HG03103 (cell line): ENCODE measurements around the gene NIF3L1.

Experiments
- ATAC-seq: cut with Tn5 transposase; IDR thresholded peaks from one replicate; pipeline ENCODE4 v1.9.1; 2021; ENCODE audit warnings: low read depth; ENCODE audit not compliant: unreplicated experiment

The NIF3L1 gene, protein sequence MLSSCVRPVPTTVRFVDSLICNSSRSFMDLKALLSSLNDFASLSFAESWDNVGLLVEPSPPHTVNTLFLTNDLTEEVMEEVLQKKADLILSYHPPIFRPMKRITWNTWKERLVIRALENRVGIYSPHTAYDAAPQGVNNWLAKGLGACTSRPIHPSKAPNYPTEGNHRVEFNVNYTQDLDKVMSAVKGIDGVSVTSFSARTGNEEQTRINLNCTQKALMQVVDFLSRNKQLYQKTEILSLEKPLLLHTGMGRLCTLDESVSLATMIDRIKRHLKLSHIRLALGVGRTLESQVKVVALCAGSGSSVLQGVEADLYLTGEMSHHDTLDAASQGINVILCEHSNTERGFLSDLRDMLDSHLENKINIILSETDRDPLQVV

DNA sequence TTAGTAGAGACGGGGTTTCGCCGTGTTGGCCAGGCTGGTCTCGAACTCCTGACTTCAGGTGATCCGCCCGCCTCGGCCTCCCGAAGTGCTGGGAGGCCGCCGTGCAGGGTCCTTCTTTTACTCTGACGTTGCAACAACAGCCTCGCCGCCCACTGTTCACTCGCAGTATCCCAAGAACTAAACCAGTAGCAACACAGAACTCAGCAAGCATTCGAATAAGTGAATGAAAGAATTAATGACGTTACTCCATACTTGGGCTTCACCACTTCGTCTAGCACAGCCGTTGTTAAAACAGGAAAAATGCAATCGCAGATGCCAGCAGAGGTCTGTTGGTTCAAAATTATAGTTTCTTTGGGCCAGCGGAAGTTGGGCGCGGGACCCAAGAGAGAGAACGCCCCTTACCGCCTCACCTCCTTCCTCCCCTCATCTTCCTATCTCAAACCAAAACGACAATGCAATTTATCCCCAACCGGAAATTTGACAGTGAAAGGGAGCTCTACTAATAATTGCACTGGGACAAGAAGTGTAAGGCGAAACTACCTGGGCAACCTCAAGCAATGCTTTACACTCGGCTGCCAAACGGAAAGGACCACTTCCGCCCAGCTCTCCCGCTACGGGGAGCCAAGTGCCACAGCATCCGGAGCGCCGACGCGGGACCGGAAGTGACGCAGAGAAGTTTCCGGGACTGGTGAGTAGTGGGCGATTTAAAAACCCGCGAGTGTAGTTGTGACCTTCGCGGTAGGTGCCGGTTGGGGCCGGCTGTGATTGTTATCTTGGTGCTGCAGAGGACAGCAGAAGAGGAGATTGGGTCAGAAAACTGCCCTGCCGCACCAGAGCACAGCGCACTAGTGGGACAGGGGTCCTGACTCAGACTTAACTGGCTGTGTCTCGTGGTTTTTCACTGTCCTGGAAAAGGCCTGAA lies at the start of gene NIF3L1, which contains the start of gene PPIL3:
Gene NIF3L1 (plus strand): TSS at position 668 of the 922 bp plus-strand sequence. CDS start 2,573 bp downstream, outside the sequence.
Gene PPIL3 (minus strand): TSS at position 374 of the 922 bp plus-strand sequence. CDS start 1,462 bp downstream, outside the sequence.
- peak; percentile 79 for ATAC-seq

DNA sequence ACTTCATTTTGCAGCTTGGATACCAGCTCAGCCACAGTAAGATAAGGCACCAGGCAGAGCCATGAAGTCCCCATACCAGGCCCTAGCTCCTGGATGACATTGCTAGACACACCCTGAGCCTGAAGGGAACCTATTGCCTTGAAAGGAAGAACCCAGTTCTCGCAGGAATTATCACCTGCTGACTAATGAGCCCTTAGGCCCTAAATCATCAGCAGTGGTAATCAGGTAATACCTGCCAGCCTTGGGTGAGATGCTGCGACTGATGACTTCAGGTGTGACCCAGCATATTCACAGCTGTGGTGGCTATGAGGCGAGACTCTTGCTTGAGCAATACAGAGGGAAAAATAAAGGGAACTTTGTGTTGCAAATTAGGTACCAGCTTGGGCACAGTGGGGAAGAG lies 49.7 kb upstream of the NIF3L1 start:
- no peak for ATAC-seq

DNA sequence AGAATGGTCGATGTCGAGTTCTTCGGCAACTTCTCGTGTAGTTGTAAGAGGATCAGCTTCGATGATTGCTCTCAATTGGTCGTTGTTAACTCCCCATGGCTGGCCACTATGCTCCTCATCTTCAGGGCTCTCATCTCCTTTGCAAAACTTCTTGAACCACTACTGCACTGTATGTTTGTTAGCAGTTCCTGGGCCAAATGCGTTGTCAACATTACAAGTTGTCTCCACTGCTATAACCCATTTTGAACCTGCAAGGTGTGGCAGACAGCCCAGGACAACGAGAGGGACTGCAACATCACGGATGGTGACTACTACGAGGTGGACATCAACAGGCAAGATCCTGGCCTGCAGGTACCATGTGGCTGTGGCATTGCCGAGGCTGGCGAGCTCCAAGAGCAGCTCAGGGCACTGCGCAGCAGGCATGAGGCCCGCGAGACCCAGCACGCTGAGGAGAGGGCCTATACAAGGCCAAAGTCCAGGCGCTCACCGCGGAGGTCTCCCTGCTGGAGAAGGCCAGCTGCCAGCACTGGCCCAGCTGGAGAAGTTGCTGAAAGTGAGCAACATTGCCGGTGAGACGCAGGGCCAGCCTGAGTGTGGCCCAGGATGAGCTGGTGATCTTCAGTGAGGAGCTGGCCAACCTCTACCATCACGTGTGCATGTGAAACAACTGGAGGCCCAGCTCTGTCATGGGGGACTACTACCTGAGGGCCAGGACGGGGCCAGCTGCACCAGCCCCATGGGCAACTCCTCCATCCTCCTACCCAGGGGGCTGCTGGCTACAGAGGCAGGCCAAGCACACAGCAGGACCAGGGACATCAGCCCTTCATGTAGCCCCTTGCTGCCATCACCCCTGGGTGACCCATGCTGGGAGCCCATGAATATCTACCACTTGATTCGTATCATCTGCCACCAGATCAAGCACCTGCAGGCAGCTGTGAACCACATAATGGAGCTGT lies 44.9 kb upstream of the NIF3L1 start:
- ATAC-seq: no peak

DNA sequence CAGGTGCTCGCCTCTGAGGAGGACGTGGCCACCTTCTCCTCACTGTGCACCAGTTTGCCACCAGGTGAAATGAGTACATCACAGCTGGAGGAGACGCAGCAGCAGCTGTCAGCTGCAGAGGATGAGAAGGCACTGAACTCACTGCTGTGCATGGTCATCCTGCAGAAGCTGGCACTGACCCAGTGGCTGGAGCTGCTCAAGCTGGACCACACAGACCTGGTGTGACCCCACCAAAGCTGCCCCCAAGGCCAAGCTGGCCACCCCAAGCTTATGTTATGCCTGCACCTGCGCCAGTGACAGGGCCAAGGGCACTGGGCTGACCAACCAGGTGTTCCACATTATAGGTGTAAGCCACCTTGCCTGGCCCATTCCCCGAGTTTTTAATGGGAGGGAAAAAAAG lies 44.0 kb upstream of the NIF3L1 start:
- ATAC-seq: no peak

DNA sequence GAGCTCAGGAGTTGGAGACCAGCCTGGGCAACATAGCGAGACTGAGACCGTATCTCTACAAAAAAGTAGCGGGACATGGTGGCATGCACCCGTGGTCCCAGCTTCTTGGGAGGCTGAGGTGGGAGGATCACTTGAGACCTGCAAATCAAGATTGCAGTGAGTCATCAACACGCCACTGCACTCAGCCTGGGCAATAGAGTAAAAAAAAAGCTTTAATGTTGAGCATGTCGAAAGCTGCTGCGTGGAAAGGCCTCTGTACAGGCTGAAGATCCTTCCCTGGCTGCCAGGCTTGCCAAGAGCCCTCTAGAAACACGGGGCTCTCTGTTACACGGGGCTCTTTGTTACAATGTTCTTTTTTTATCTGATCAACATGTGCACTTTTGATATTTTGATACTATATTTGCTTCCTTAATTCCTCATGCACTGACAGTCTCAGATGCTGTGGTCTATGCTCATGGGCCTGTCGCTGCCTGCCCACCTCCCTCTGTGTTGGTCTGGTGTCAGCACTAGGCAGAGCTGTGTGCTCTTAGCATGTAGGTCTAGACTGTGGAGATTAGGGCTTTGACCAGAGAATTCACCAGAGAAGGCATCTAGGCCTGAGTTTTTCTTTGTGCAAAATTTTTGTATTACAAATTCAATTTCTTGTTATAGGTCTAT lies 43.4 kb upstream of the NIF3L1 start:
- no peak for ATAC-seq

DNA sequence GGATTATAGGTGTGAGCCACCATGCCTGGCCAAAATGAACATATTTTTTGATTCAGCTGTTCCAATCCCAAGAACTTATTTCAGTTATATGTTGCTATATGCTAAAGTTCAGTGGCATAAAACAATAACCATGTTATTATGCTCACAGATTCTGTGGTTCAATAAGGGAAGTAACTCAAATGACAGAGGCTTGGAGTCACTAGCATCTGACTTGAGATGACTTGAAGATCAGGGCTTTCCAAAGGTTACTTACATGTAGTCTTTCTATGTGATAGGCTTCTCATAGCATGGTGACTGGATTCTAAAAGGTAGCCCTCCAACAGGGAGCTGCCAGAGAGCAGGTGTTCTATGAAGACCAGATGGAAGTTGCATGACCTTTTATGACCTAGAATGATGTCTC lies 41.9 kb upstream of the NIF3L1 start:
- ATAC-seq: no peak

DNA sequence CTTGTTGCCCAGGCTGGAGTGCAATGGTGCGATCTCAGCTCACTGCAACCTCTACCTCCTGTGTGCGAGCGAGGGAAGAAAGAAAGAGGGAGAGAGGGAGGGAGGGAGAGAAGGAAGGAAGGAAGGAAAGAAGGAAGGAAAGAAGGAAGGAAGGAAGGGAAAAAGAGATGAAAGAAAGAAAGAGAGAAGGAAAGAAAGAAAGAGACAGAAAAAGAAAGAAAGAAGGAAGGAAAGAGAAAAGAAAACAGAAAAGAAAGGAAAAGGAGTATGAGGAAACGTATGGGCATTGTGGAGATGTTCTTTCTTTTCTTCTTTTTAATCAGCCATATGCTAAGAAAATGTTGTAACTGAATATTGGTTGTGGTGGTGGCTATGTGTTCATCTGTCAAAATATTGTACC lies 41.2 kb upstream of the NIF3L1 start:
- no peak for ATAC-seq

DNA sequence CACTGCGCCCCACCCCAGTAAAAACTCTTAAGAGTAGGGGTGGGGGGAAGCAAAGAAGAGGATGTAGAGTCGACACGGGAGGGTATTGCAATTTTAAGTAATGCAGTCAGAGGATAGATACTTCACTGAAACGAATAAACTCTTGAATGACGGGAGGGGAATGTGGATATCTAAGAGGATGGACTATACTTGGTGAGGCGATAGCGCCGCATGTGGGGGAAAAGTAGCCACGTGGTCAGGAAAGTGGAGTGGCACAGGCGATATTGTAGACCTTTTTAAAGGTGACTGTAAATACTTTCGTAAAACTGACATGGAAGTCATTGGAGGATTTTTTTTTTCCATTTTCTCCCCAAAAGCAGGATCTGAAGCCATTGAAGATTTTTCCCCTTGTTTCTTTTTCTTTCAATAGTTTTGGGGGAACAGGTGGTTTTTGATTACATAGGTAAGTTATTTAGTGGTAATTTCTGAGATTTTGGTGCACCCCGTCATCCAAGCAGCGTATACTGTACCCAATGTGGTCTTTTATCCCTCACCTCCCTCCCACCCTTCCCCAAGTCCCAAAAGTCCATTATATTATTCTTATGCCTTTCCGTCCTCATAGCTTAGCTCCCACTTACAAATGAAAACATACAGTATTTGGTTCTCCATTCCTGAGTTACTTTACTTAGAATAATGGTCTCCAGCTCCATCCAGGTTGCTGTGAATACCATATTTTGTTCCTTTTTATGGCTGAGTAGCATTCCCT lies 38.5 kb upstream of the NIF3L1 start:
- ATAC-seq: no peak

DNA sequence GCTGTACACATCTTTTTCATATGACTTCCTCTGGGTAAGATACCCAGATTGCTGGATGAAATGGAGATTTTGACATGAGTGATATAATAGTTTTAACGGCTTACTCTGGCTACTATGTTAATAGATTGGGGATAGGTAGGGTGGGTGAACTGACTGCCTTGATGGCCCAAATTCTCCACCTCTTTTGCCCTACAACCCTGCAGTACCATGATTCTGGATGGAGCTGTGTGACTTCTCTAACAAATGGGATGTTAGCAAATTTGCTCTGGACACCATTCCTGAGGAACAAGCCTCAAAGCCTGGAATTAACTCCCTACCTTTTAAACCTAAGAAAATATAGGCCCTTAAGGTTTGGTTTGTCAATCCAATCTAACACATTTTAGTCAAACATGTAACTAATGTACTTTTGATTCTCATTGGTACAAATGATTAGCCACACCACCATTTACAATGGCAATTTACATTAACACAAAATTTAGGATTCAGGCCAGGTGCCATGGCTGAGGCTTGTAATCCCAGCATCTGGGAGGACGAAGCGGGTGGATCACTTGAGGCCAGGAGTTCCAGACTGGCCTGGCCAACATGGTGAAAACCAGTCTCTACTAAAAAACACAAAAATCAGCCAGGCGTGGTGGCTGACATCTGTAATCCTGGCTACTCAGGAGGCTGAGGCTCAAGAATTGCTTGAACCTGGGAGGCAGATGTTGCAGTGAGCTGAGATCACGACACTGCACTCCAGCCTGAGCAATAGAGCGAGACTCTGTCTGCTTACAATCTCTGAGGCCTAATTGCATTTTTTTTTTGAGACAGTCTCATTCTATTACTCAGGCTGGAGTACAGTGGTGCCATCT lies 37.5 kb upstream of the NIF3L1 start:
- ATAC-seq: no peak

DNA sequence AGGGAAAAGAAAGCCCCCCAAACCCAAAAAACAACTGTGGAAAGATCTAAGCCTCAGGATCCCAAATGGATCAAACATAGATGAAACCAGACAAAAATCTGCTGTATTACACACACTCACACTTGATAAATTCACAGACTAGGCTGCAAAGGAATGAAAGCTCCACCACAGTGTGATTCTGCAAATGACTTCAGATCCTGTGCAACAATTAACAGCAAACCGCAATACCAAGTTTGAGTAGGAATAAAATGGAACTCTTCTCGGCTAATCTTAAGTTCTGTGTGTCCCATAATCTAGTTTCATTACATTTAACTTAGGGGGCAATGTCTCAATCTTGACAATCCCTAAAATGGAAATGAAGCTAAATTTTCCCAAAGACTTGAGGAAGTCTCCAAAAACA lies 36.6 kb upstream of the NIF3L1 start:
- no peak for ATAC-seq

DNA sequence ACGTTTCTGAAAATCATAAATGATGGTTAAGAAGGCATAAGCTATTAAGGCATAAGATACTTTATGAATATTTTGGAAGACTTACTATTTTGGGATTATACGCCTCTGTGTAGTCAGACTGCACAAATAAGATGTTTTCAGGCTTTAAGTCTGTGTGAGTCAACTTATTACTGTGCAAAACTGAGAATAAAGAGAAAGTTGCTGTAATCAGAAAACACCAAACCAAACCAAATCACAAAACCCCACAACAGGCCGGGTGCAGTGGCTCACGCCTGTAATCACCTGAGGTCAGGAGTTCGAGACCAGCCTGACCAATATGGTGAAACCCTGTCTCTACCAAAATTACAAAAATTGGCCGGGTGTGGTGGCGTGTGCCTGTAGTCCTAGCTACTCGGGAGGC lies 32.4 kb upstream of the NIF3L1 start:
- no peak for ATAC-seq

DNA sequence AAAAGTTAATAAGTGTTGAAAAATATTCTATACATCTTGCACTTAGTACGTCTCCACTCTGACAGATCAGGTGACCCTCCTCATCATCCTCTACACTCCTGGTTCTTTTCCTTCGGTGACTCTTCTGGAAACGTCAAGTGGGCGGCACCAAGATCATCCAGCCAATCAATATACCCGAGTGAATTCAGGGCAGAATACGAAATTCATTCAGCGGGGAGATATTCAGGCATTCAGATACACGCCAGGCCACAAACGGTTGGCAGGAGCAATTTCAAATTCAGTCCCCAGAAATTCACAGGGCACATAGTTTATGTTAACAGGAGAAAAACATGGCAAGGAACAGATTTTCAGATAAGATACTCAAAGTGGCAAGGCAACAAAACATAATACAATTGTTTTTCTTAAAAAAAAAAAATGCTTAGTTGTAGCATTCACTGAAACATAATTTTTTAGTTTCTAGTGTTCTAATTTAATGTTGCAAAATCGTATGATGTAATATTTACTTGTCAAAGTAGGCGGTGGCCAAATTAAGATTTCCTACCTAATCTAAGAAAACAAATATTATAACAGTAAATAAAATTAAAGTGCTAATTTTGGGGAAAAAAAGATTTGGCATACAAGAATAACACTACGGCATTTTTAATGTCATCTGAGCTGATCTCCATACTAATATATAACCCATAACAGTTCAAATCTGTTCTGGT lies 28.9 kb upstream of the NIF3L1 start:
- ATAC-seq: no peak

DNA sequence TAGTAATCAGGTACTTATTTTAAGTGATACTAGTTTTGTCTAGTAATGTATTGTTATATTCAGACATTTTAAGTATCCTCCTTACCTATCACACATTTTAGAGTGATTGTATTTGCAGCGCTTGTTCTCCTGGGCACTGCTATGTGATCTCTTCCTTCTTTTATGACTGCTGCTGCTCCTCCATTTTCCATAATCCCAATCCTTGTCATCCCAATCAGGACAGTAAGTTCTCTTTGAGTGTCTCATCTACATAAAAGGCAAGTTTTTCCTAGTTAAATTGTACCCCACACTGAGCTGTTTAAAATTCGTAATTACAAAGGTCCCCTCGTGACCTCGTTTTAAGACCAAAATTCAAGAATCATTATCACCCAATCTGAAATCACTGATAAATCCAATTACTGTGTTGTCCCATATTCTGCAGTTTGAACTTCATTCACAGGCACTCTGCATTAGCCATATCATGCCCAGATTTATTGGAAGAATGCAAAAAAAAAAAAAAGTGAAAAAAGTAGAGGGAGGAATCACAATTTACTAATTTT lies 27.5 kb upstream of the NIF3L1 start:
- no peak for ATAC-seq

DNA sequence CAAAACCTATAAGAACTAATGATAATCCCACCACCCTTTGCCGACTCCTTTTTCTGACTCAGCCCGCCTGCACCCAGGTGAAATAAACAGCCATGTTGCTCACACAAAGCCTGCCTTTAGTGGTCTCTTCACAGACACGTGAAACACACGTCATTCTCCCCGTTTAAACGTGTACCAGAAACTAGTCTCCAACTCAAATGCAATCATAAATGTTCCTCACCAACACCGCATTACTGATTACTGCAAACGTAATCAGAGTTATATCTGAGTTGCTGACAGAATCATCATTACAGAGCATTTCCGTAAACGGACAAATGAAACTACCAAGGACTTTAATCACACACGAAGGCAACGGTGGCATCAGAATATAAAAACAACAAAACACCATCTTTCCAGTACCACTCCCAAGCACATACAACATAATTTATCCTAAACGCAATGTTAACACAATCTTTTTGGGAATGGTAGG lies 26.6 kb upstream of the NIF3L1 start:
- ATAC-seq: no peak

DNA sequence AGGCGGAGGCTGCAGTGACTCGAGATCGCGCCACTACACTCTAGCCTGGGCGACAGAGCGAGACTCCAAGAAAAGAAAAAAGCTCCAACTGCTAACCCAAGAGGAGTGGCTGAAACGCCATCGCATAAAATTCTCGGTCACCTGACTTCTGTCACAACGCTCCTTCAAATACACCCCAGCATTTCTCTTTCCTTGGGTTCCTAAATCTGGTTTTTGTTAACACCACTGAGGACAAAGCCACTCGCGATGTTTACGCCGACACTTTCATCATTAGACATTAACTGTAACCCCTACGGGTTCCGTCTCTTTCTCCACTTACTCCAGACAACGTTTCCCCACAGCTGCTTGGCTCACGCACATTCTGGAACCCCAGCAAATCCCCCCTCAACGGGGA lies 25.4 kb upstream of the NIF3L1 start:
- ATAC-seq: peak; percentile 0

DNA sequence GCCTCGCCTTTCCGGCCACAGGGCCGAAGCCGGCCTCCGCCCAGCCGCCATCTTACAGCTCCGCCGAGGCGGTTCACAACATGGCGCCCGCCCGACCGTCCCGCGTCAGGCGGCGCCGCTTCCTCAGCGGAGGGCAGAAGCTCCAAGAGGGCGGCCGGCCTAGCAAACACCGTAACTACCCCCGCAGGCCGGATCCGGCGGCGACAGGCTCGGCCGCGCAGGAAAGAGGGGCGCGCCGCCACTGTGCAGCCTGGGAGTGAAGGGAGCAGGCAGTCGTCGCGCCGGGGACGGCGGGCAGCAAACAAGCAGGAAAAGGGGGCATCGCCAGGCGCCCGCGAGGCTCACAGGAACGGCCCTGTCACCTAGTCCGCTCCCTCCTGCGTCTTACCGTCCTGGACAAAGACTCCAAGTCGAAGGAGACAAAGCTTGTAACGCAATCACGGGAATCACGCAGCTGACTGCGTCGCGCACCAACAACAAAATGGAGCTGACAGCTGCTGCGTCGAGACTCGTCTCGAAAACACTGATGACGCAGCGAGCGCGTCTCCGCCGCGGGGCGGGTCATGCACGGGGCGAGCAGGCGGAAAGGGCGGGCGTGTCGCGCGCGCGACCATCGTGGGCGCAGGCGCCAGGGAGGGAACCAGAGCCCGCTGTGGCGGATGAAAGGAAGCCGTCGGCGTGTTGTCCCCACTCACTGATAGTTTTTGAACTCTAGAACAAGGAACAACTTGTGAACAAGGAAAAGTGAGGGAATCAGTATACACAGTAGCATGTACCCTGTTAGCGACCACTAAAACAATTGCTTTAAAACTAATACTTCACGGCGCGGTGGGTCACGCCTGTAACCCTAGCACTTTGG lies 24.8 kb upstream of the NIF3L1 start, which contains the start of gene CLK1:
Gene CLK1 (minus strand): TSS at position 483 of the 859 bp plus-strand sequence. CDS start 2,796 bp downstream, outside the sequence.
- ATAC-seq: peak; percentile 76
